Measurements from ENCODE around the gene ADGRD1.

DNA sequence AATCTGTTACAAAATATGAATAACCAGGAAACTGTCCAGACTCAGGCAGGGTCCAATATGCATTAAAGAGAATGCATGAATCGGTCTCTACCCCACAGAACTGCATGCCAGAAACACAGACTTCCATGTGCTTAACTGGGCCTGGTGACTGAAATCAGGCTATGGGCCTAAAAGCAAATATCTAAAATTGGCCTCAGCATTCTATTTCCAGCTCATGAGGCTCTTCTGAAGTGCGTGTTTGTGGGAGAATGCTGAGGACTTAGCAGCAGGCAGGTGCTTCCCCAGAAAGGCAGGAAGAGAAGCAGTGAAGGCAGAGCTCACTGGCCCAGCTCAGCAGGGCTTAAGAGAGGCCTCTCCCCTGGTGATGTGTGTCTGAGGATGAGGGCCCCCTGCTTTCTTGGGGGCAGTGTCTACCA is 48.5 kb downstream of the ADGRD1 start:
- TF ChIP-seq, protein P1, sequence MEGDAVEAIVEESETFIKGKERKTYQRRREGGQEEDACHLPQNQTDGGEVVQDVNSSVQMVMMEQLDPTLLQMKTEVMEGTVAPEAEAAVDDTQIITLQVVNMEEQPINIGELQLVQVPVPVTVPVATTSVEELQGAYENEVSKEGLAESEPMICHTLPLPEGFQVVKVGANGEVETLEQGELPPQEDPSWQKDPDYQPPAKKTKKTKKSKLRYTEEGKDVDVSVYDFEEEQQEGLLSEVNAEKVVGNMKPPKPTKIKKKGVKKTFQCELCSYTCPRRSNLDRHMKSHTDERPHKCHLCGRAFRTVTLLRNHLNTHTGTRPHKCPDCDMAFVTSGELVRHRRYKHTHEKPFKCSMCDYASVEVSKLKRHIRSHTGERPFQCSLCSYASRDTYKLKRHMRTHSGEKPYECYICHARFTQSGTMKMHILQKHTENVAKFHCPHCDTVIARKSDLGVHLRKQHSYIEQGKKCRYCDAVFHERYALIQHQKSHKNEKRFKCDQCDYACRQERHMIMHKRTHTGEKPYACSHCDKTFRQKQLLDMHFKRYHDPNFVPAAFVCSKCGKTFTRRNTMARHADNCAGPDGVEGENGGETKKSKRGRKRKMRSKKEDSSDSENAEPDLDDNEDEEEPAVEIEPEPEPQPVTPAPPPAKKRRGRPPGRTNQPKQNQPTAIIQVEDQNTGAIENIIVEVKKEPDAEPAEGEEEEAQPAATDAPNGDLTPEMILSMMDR (IDR thresholded peaks at IDR 0.05): no peak
- TF ChIP-seq POLR2A (IDR thresholded peaks at IDR 0.05): no peak

All from vagina (tissue), 2 donors.